HFFc6 (cell line): ENCODE results near the gene PPP1R16B. TPM values are rescaled to one million over a fixed set of nuclear protein-coding genes. Genes with fewer than 3 reads are reported as not detected.

ENCODE experiments used
- DNase-seq: peaks from one replicate; pipeline ENCODE4 v3.0.0-alpha.2; 2018
- H3K27ac Mint-ChIP-seq: 2 replicates; pipeline ENCODE4 v1.8.0; 2020; ENCODE audit warnings: mild to moderate bottlenecking, mixed read lengths
- H3K27me3 Mint-ChIP-seq: 2 replicates; pipeline ENCODE4 v1.8.0; 2021; ENCODE audit warnings: mild to moderate bottlenecking, moderate library complexity, mixed read lengths; ENCODE audit not compliant: insufficient read depth
- H3K36me3 Mint-ChIP-seq: 2 replicates; pipeline ENCODE4 v1.8.0; 2021; ENCODE audit warnings: low read depth, mixed read lengths
- H3K4me1 Mint-ChIP-seq: 2 replicates; pipeline ENCODE4 v1.8.0; 2020; ENCODE audit warnings: low read depth, mixed read lengths
- H3K4me3 Mint-ChIP-seq: 2 replicates; pipeline ENCODE4 v1.8.0; 2020; ENCODE audit warnings: mild to moderate bottlenecking, moderate library complexity, mixed read lengths
- H3K9me3 Mint-ChIP-seq: 2 replicates; pipeline ENCODE4 v1.8.0; 2020; ENCODE audit warnings: mild to moderate bottlenecking, mixed read lengths
- total RNA-seq, 6 experiments: library from RNA; stranded (reverse); fragmentation: NEBNext Ultra II Directional; extraction: Animal tissue kit (Norgen Biotek cat#: 25700); gene quantifications; 2 replicates in 1 of 6; 3 replicates in 5 of 6; pipeline ENCODE4 v1.2.3, GENCODE V29; 2021
- TF ChIP-seq, protein P1 (sequence below): fragments of 200-600 bp; sonication (generic); IDR thresholded peaks from 2 replicates; pipeline ENCODE4 v1.5.0; 2021; ENCODE audit warnings: antibody characterized with exemption, mild to moderate bottlenecking

Gene PPP1R16B
- total RNA-seq, 6 experiments from 2014 or later: not detected

DNA sequence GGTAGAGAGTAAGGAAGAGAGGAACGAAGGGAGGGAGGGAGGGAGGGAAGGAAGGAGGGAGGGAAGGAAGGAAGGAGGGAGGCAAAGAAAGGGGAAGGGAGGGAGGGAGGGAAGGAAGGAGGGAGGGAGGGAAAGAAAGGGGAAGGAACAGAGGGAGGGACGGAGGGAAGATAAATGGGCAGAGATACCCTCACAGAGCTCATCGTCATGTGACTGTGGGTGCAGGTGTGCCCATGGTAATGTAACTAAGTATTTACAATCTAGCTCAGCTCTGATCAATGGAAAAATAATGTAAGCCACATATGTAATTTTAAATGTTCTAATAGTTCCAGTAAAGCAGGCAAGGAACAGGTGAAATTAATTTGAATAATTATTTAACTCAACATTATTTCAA lies 66.1 kb downstream of the PPP1R16B start:
- Mint-ChIP-seq H3K36me3 (no peaks in the 10 kb centered on the region), H3K4me3 (no peak overlapping the region), H3K4me1 (no peaks in the 10 kb centered on the region), H3K27ac (no peak overlapping the region), H3K9me3 (no peaks in the 10 kb centered on the region), H3K27me3 (peaks cover 31% of the 10 kb centered on the region)
- TF ChIP-seq, protein P1, sequence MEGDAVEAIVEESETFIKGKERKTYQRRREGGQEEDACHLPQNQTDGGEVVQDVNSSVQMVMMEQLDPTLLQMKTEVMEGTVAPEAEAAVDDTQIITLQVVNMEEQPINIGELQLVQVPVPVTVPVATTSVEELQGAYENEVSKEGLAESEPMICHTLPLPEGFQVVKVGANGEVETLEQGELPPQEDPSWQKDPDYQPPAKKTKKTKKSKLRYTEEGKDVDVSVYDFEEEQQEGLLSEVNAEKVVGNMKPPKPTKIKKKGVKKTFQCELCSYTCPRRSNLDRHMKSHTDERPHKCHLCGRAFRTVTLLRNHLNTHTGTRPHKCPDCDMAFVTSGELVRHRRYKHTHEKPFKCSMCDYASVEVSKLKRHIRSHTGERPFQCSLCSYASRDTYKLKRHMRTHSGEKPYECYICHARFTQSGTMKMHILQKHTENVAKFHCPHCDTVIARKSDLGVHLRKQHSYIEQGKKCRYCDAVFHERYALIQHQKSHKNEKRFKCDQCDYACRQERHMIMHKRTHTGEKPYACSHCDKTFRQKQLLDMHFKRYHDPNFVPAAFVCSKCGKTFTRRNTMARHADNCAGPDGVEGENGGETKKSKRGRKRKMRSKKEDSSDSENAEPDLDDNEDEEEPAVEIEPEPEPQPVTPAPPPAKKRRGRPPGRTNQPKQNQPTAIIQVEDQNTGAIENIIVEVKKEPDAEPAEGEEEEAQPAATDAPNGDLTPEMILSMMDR: no peak
- no peak for DNase-seq

DNA sequence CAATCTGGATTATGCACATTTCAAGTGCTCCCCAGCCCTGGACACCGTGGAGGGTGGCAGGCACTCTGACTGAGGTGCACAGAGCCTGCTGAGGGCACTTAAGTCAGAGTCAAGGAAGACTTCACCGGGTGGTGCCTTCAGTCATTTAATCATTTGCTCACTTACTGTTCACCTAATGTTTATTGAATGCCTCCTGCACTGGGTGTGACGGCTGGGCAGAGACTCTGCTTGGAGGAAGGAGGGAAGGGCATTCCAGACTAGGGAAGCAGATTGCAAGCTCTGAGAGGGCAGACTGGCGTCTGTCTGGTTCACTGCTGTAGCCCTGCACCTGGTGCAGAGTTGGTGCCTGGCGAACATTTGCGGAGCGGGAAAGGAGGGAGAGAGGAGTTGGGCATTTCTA lies 66.5 kb downstream of the PPP1R16B start:
- Mint-ChIP-seq H3K9me3 (no peaks in the 10 kb centered on the region), H3K27ac (no peak overlapping the region), H3K27me3 (peaks cover 28% of the 10 kb centered on the region), H3K36me3 (no peaks in the 10 kb centered on the region), H3K4me3 (no peak overlapping the region), H3K4me1 (no peaks in the 10 kb centered on the region)
- TF ChIP-seq, protein P1: no peak
- no peak for DNase-seq

- Mint-ChIP-seq H3K9me3 (no peaks in the 10 kb centered on the region), H3K27ac (no peak overlapping the region), H3K27me3 (peaks cover 28% of the 10 kb centered on the region), H3K4me1 (no peaks in the 10 kb centered on the region), H3K36me3 (no peaks in the 10 kb centered on the region), H3K4me3 (no peak overlapping the region)
- TF ChIP-seq, protein P1: no peak
- no peak for DNase-seq
Observed at GRCh38 chr20:38872491-38873049, 67.1 kb downstream of the PPP1R16B start.

- H3K4me1 Mint-ChIP-seq: no peaks in the 10 kb centered on the region
- no peak overlapping the region for H3K27ac Mint-ChIP-seq
- TF ChIP-seq, protein P1: no peak
- H3K4me3 Mint-ChIP-seq: no peak overlapping the region
- DNase-seq: no peak
- H3K36me3 Mint-ChIP-seq: no peaks in the 10 kb centered on the region
- H3K27me3 Mint-ChIP-seq: peaks cover 29% of the 10 kb centered on the region
- no peaks in the 10 kb centered on the region for H3K9me3 Mint-ChIP-seq
Observed at GRCh38 chr20:38873050-38873581, 67.6 kb downstream of the PPP1R16B start.

DNA sequence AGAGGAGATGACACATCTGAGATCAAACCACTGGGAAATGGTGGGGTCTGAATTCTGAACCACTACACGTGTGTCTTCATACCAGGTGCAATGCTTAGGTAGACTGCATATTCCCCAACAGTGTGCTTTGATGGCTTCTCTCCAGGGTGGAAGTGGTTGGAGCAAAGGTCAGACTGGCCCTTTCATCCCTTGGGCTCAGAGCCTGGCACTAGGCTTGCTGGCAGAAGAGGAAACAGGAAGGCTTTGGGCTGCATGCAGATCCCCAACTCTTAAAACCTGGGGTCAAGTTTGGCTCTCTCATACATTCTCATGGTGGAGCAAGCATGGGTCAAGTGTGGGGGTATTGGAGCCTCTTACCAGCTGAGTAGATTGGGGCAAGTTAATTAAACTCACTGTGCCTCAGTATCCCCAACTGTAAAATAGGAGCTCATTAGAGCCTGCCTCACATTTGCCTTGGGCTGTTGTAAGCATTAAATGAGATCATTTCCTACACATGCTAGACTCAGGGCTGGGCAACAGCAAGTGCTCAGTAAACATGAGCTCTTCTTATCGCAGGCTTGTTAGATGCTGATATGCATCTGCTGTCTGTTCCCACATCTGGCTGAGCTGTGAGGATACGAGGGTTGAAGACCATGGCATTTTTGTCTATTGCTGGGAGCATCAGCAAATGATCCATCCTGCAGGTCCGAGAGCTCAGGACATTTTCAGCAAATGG lies 69.1 kb downstream of the PPP1R16B start:
- H3K4me1 Mint-ChIP-seq: no peaks in the 10 kb centered on the region
- H3K27me3 Mint-ChIP-seq: peaks cover 32% of the 10 kb centered on the region
- H3K27ac Mint-ChIP-seq: no peak overlapping the region
- TF ChIP-seq, protein P1: no peak
- DNase-seq: no peak
- H3K36me3 Mint-ChIP-seq: no peaks in the 10 kb centered on the region
- H3K9me3 Mint-ChIP-seq: no peaks in the 10 kb centered on the region
- no peak overlapping the region for H3K4me3 Mint-ChIP-seq
